H9 (cell line): Measurements from ENCODE around the gene AGTPBP1. TPM values are rescaled to one million over a fixed set of nuclear protein-coding genes. Genes with fewer than 3 reads are reported as not detected.

Experiments
- DNase-seq: peaks from one replicate; pipeline ENCODE4 v3.0.0-alpha.2; 2017
- H2AFZ ChIP-seq: one replicate; pipeline ENCODE4 v1.6.1; 2013; ENCODE audit warnings: mild to moderate bottlenecking, low read length, control low read depth, moderate library complexity
- H2AK5ac ChIP-seq: 2 replicates; pipeline ENCODE4 v1.6.1; 2013; ENCODE audit warnings: low read length, control low read depth, mixed read lengths; ENCODE audit not compliant: insufficient read length
- H2BK120ac ChIP-seq: one replicate; pipeline ENCODE4 v1.6.1; 2013; ENCODE audit warnings: low read depth, mild to moderate bottlenecking, low read length, control low read depth, inconsistent platforms; ENCODE audit not compliant: poor library complexity, severe bottlenecking
- H2BK12ac ChIP-seq: 2 replicates; pipeline ENCODE4 v1.6.1; 2013; ENCODE audit warnings: low read length, control low read depth, mixed read lengths, low read depth; ENCODE audit not compliant: insufficient read length
- H2BK15ac ChIP-seq: 2 replicates; pipeline ENCODE4 v1.6.1; 2013; ENCODE audit warnings: low read depth, low read length, control low read depth
- H2BK20ac ChIP-seq: one replicate; pipeline ENCODE4 v1.6.1; 2013; ENCODE audit warnings: low read depth, mild to moderate bottlenecking, low read length, control low read depth, inconsistent platforms; ENCODE audit not compliant: poor library complexity, severe bottlenecking
- H2BK5ac ChIP-seq: 2 replicates; pipeline ENCODE4 v1.6.1; 2013; ENCODE audit warnings: low read length, control low read depth, mixed read lengths; ENCODE audit not compliant: insufficient read length
- H3K14ac ChIP-seq: 2 replicates; pipeline ENCODE4 v1.6.1; 2013; ENCODE audit warnings: low read length, control low read depth; ENCODE audit not compliant: insufficient read depth
- H3K18ac ChIP-seq: 2 replicates; pipeline ENCODE4 v1.6.1; 2013; ENCODE audit warnings: low read depth, mild to moderate bottlenecking, mixed read lengths, low read length, control low read depth; ENCODE audit not compliant: insufficient read length
- H3K23ac ChIP-seq: 2 replicates; pipeline ENCODE4 v1.6.1; 2013; ENCODE audit warnings: low read length, control low read depth, mixed read lengths, low read depth; ENCODE audit not compliant: insufficient read length
- H3K23me2 ChIP-seq: 2 replicates; pipeline ENCODE4 v1.6.1; 2013; ENCODE audit warnings: low read depth, mild to moderate bottlenecking, mixed read lengths, low read length, control low read depth; ENCODE audit not compliant: insufficient read length, poor library complexity, severe bottlenecking
- H3K27ac ChIP-seq: 2 replicates; pipeline ENCODE4 v1.5.1; 2013; ENCODE audit warnings: low read length, control low read depth, mixed read lengths, low read depth; ENCODE audit not compliant: insufficient read length
- H3K27me3 ChIP-seq: 2 replicates; pipeline ENCODE4 v1.6.1; 2013; ENCODE audit warnings: low read length, control low read depth, inconsistent platforms; ENCODE audit not compliant: insufficient read depth
- H3K4ac ChIP-seq: 2 replicates; pipeline ENCODE4 v1.6.1; 2013; ENCODE audit warnings: low read depth, mild to moderate bottlenecking, control low read depth, inconsistent platforms, low read length, moderate library complexity
- H3K4me1 ChIP-seq: 2 replicates; pipeline ENCODE4 v1.6.1; 2013; ENCODE audit warnings: low read length, control low read depth, inconsistent platforms; ENCODE audit not compliant: insufficient read depth
- H3K4me2 ChIP-seq: 2 replicates; pipeline ENCODE4 v1.6.1; 2013; ENCODE audit warnings: low read length, control low read depth, mixed read lengths; ENCODE audit not compliant: insufficient read length, insufficient read depth
- H3K56ac ChIP-seq: 2 replicates; pipeline ENCODE4 v1.6.1; 2013; ENCODE audit warnings: low read depth, mild to moderate bottlenecking, mixed read lengths, low read length, control low read depth; ENCODE audit not compliant: insufficient read length
- H3K79me1 ChIP-seq: 2 replicates; pipeline ENCODE4 v1.6.1; 2013; ENCODE audit warnings: low read depth, mild to moderate bottlenecking, moderate library complexity, low read length, control low read depth, inconsistent platforms; ENCODE audit not compliant: insufficient read depth, poor library complexity, severe bottlenecking
- H3K79me2 ChIP-seq: 2 replicates; pipeline ENCODE4 v1.6.1; 2013; ENCODE audit warnings: low read length, control low read depth, inconsistent platforms; ENCODE audit not compliant: insufficient read depth
- H3K9ac ChIP-seq: 2 replicates; pipeline ENCODE4 v1.6.1; 2013; ENCODE audit warnings: low read length, control low read depth, mixed read lengths; ENCODE audit not compliant: insufficient read length; ENCODE audit errors: extremely low read depth
- H3K9me3 ChIP-seq: one replicate; pipeline ENCODE4 v1.6.1; 2013; ENCODE audit warnings: low read depth, low read length, inconsistent platforms; ENCODE audit not compliant: control insufficient read depth
- H3T11ph ChIP-seq: one replicate; pipeline ENCODE4 v1.6.1; 2013; ENCODE audit warnings: mild to moderate bottlenecking, low read length, control low read depth, inconsistent platforms
- H4K20me1 ChIP-seq: one replicate; pipeline ENCODE4 v1.6.1; 2013; ENCODE audit not compliant: control insufficient read depth, insufficient read length, insufficient read depth
- H4K5ac ChIP-seq: 2 replicates; pipeline ENCODE4 v1.6.1; 2013; ENCODE audit warnings: low read depth, mild to moderate bottlenecking, mixed read lengths, low read length, control low read depth; ENCODE audit not compliant: insufficient read length
- H4K8ac ChIP-seq: replicated peaks from 2 replicates; pipeline ENCODE4 v1.6.1; 2013; ENCODE audit warnings: low read length, control low read depth, mixed read lengths, low read depth; ENCODE audit not compliant: insufficient read length
- H4K91ac ChIP-seq: 2 replicates; pipeline ENCODE4 v1.6.1; 2013; ENCODE audit warnings: low read depth, mild to moderate bottlenecking, moderate library complexity, mixed read lengths, low read length, control low read depth; ENCODE audit not compliant: insufficient read length
- H3K27ac Mint-ChIP-seq, 3 experiments: 2 replicates in 2 of 3; 3 replicates in 1 of 3; pipeline ENCODE4 v1.8.0; 2020 to 2021; ENCODE audit warnings: mixed read lengths in 3 of 3, mild to moderate bottlenecking in 1 of 3, moderate library complexity in 1 of 3
- H3K27me3 Mint-ChIP-seq: 2 replicates; pipeline ENCODE4 v1.8.0; 2021; ENCODE audit warnings: low read depth, mild to moderate bottlenecking, moderate library complexity, mixed read lengths
- H3K36me3 Mint-ChIP-seq, 3 experiments: 2 replicates in 2 of 3; 3 replicates in 1 of 3; pipeline ENCODE4 v1.8.0; 2020 to 2021; ENCODE audit warnings: low read depth in 3 of 3, mixed read lengths in 3 of 3; ENCODE audit not compliant: insufficient read depth in 1 of 3
- H3K4me1 Mint-ChIP-seq, 2 experiments: 2 replicates each; pipeline ENCODE4 v1.8.0; 2020; ENCODE audit warnings: mixed read lengths in 2 of 2
- H3K4me3 Mint-ChIP-seq, 2 experiments: 2 replicates in 1 of 2; 3 replicates in 1 of 2; pipeline ENCODE4 v1.8.0; 2020 to 2021; ENCODE audit warnings: mild to moderate bottlenecking in 2 of 2, mixed read lengths in 2 of 2, moderate library complexity in 1 of 2
- H3K9me3 Mint-ChIP-seq, 2 experiments: 2 replicates in 1 of 2; 3 replicates in 1 of 2; pipeline ENCODE4 v1.8.0; 2020; ENCODE audit warnings: mild to moderate bottlenecking in 2 of 2, mixed read lengths in 2 of 2, moderate library complexity in 1 of 2
- CTCF ChIP-seq: fragments of 200-600 bp; sonication (generic); conservative IDR thresholded peaks from 3 replicates; pipeline ENCODE4 v1.8.0; 2021; ENCODE audit warnings: antibody characterized with exemption, mild to moderate bottlenecking
- WGBS: extraction: QIAGEN DNeasy Blood & Tissue Kit; methylation state at CpG from one replicate; pipeline ENCODE4 v1.1.7; 2013; ENCODE audit warnings: missing lambda C conversion rate, low lambda C conversion rate, mixed read lengths; ENCODE audit not compliant: insufficient read length; ENCODE audit errors: extremely low coverage; 5-methylcytosine and 5-hydroxymethylcytosine counted together
- total RNA-seq: library from RNA; stranded (reverse); gene quantifications from 2 replicates; pipeline ENCODE4 v1.2.1, GENCODE V29; 2021

Gene AGTPBP1
- total RNA-seq, 1 experiment from 2014 or later = 53.1 TPM

- no peaks in the 10 kb centered on the region for H3K4me1 ChIP-seq
- no peak overlapping the region for H2BK20ac ChIP-seq
- H3K79me1 ChIP-seq = peaks cover 3% of the 10 kb centered on the region
- Mint-ChIP-seq H3K27me3 (no peaks in the 10 kb centered on the region), H3K4me3 (no peak overlapping the region), H3K9me3 (no peaks in the 10 kb centered on the region), H3K27ac (no peak overlapping the region; a peak in 1 of 7 replicates), H3K36me3 (peaks cover 0 to 2% (median 2%) of the 10 kb centered on the region in 3 experiments; a peak in 1 of 7 replicates), H3K4me1 (peaks cover 8 to 11% of the 10 kb centered on the region in 2 experiments; a peak in 3 of 4 replicates)
- peaks cover 12% of the 10 kb centered on the region for H3K79me2 ChIP-seq
- DNase-seq = no peak
- no peak overlapping the region for H3K9ac ChIP-seq
- no peak overlapping the region for H2BK120ac ChIP-seq
- no peak overlapping the region for H3T11ph ChIP-seq
- H2BK15ac ChIP-seq = no peak overlapping the region
- H4K91ac ChIP-seq = no peak overlapping the region
- no peak overlapping the region for H3K27ac ChIP-seq
- H3K14ac ChIP-seq = no peak overlapping the region
- no peak overlapping the region for H2AFZ ChIP-seq
- H4K5ac ChIP-seq = no peak overlapping the region
- no peaks in the 10 kb centered on the region for H4K20me1 ChIP-seq
- H3K9me3 ChIP-seq = no peaks in the 10 kb centered on the region
- H2AK5ac ChIP-seq = no peak overlapping the region
- WGBS = no CpG with 5 or more reads among the region's 4 CpGs
- no peak overlapping the region for H2BK12ac ChIP-seq
- no peak overlapping the region for H3K4me2 ChIP-seq
- TF ChIP-seq CTCF = no peak
- no peak overlapping the region for H2BK5ac ChIP-seq
- H3K56ac ChIP-seq = no peak overlapping the region
- H4K8ac ChIP-seq = no peak overlapping the region
- H3K23ac ChIP-seq = no peak overlapping the region
- H3K4ac ChIP-seq = no peak overlapping the region
- H3K27me3 ChIP-seq = no peaks in the 10 kb centered on the region
- H3K18ac ChIP-seq = no peak overlapping the region
- H3K23me2 ChIP-seq = no peaks in the 10 kb centered on the region
Measured at GRCh38 chr9:85730916-85731630, 10.7 kb downstream of the AGTPBP1 start.
